ENCODE data around the gene ARHGAP8. TPM values are rescaled to one million over a fixed set of nuclear protein-coding genes. Genes with fewer than 3 reads are reported as not detected.

ARHGAP8 gene
- total and polyA plus RNA-seq, 10 of the 15 experiments (the other 5 are each of a cell fraction or from before 2014, with no cell fraction given): 0.33 TPM; not detected in 9

DNA sequence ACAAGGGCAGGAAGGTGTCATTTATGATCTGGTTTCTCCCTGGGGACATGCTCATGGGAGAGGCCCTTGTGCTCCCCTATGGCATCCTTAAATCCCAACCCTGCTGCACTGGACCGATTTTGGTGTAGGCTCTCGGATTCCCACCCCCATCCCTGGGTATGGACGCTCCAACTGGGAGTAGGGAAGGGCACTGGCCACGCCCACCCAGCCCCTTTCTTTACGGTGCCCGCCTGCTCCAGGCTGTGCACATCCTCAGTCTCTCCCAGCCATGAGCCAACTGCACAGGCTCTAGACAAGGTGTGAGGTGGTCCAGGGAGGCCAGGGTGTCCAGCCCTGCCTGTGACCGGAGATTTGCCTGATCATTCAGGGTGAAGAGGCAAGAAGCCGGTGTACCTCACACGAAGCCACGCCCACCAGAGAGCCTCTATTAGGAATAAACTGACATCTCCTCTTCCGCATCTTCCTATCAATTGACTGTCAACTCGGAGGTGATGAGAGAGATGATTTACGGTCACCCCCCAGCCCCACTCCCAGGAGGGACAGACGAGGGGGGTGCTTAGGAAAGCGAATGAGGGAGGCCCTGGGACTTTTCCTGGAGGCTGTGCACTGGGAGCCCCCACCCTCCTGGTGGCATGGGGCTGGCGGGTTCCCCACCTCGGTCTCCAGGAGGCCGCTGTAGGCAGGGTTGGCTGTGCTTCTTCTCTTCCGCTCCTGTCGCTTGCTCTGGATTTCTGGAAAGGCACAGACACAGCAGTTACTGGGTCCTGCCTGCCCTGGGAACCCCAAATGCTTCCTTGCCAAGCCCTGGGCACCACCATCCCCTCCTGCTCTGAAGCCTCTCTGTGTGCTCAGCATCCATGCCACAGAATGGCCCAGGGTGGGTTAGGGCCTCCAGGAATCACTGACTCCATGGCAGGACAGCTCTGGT, 140.7 kb downstream of the ARHGAP8 start:
- POLR2A ChIA-PET: no interaction called here

More for the DNA sequence above, 140.7 kb downstream of the ARHGAP8 start:
- H3K9me3 ChIP-seq (replicated peaks; ENCODE audit: control insufficient read depth, insufficient read depth, low read length): no peaks in the 10 kb centered on the region; the same call in 2 of the 3 replicates
- DNase-seq (ENCODE audit: low read depth, low spot score): no peak
- no TSS peak for BruUV-seq (replicated peaks)
- TF ChIP-seq CHD1 (IDR thresholded peaks at IDR 0.05; ENCODE audit: low read depth, low read length) (no peak), GABPA (IDR thresholded peaks at IDR 0.05; ENCODE audit: low read depth) (no peak), ETV6 (conservative IDR thresholded peaks at IDR 0.05 in 1 of 2, IDR thresholded peaks at IDR 0.05 in 1 of 2; ENCODE audit: borderline replicate concordance in 1 of 2, low read depth in 1 of 2) (no peak), CEBPB (IDR thresholded peaks at IDR 0.05; ENCODE audit: borderline replicate concordance in 1 of 2, low read depth in 2 of 2, low read length in 2 of 2) (no peak), SUZ12 (IDR thresholded peaks at IDR 0.05; ENCODE audit: unreplicated experiment) (no peak), PAX8 (IDR thresholded peaks at IDR 0.05) (no peak), SMC3 (IDR thresholded peaks at IDR 0.05; ENCODE audit: borderline replicate concordance, low read length) (no peak), NFIC (IDR thresholded peaks at IDR 0.05; ENCODE audit: low read depth, low read length) (no peak), ESRRA (IDR thresholded peaks at IDR 0.05; ENCODE audit: low read length) (no peak)
- TF ChIP-seq, protein P1, sequence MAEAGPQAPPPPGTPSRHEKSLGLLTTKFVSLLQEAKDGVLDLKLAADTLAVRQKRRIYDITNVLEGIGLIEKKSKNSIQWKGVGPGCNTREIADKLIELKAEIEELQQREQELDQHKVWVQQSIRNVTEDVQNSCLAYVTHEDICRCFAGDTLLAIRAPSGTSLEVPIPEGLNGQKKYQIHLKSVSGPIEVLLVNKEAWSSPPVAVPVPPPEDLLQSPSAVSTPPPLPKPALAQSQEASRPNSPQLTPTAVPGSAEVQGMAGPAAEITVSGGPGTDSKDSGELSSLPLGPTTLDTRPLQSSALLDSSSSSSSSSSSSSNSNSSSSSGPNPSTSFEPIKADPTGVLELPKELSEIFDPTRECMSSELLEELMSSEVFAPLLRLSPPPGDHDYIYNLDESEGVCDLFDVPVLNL (IDR thresholded peaks at IDR 0.05; ENCODE audit: low read depth, low read length): no peak
- TF ChIP-seq, protein P2, sequence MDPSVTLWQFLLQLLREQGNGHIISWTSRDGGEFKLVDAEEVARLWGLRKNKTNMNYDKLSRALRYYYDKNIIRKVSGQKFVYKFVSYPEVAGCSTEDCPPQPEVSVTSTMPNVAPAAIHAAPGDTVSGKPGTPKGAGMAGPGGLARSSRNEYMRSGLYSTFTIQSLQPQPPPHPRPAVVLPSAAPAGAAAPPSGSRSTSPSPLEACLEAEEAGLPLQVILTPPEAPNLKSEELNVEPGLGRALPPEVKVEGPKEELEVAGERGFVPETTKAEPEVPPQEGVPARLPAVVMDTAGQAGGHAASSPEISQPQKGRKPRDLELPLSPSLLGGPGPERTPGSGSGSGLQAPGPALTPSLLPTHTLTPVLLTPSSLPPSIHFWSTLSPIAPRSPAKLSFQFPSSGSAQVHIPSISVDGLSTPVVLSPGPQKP (IDR thresholded peaks at IDR 0.05; ENCODE audit: low read depth, low read length): no peak
- no peak overlapping the region for H3K4me2 ChIP-seq (ENCODE audit: control insufficient read depth, insufficient read depth)
- ATAC-seq: no peak
- no peak overlapping the region for H3K9ac ChIP-seq (ENCODE audit: control insufficient read depth, insufficient read depth, low read length)
- SMC1A ChIA-PET (ENCODE audit: uncharacterized antibody, unreplicated experiment): no interaction called here
- no peak for FAIRE-seq
- no peak overlapping the region for H3K4me3 ChIP-seq
- no peaks in the 10 kb centered on the region for H4K20me1 ChIP-seq (ENCODE audit: control insufficient read depth, insufficient read depth)
- H3K27ac ChIP-seq (ENCODE audit: control insufficient read depth, insufficient read depth): no peak overlapping the region
- no peaks in the 10 kb centered on the region for H3K36me3 ChIP-seq (ENCODE audit: control insufficient read depth in 2 of 2, insufficient read depth in 2 of 2, low read length in 1 of 2)
- no peaks in the 10 kb centered on the region for H3K27me3 ChIP-seq (replicated peaks in 1 of 2; ENCODE audit: control insufficient read depth in 2 of 2, insufficient read depth in 2 of 2, low read length in 1 of 2)
- H2AFZ ChIP-seq (ENCODE audit: control insufficient read depth, low read depth, low read length): no peak overlapping the region
- no peaks in the 10 kb centered on the region for H3K79me2 ChIP-seq (ENCODE audit: control insufficient read depth, insufficient read depth, low read length)
- intact Hi-C loops (cut with micrococcal nuclease; ENCODE audit: unreplicated experiment): no loop called here
- in situ Hi-C loops (cut with MboI): loop anchor here (25.0 kb wide), 1 partner anchor 531 kb away; no protein-coding TSS in a partner anchor
- 35% methylated on average over 19 of the region's 20 CpGs for WGBS (ENCODE audit: insufficient coverage, insufficient replicate concordance, low lambda C conversion rate, missing lambda C conversion rate)
- H3K4me1 ChIP-seq (ENCODE audit: control insufficient read depth, insufficient read depth, low read length): no peaks in the 10 kb centered on the region
- RAD21 ChIA-PET (ENCODE audit: unreplicated experiment): no interaction called here
- CTCF ChIA-PET: no interaction called here

All from GM12878 (cell line).